Effector CD4-positive, alpha-beta T cell (primary cell): ENCODE measurements around the gene TCERG1L.
"Not testable (repeated sequence)": the region's sequence is repeated elsewhere in the genome, so short reads cannot be mapped to it uniquely, and the experiment has no call there.

Source experiments
- DNase-seq: peaks from one replicate; pipeline ENCODE4 v3.0.0-alpha.2; 2020

Gene TCERG1L

GRCh38 chr10:131245475-131246059, 66.0 kb downstream of the TCERG1L start:
- DNase-seq = no peak

GRCh38 chr10:131244836-131245235, 66.7 kb downstream of the TCERG1L start:
- no peak for DNase-seq

- DNase-seq = no peak
Observed at GRCh38 chr10:131243076-131243475, 68.4 kb downstream of the TCERG1L start.

- no peak for DNase-seq
Observed at GRCh38 chr10:131242007-131242406, 69.5 kb downstream of the TCERG1L start.

- no peak for DNase-seq
Observed at GRCh38 chr10:131240691-131241090, 70.8 kb downstream of the TCERG1L start.

- no peak for DNase-seq
Observed at GRCh38 chr10:131239926-131240325, 71.6 kb downstream of the TCERG1L start.

GRCh38 chr10:131239450-131239849, 72.1 kb downstream of the TCERG1L start:
- DNase-seq = no peak

GRCh38 chr10:131238669-131239280, 72.7 kb downstream of the TCERG1L start:
- no peak for DNase-seq

- no peak for DNase-seq
Observed at GRCh38 chr10:131237991-131238651, 73.4 kb downstream of the TCERG1L start.

- not testable (repeated sequence) for DNase-seq
Observed at GRCh38 chr10:131234606-131235005, 76.9 kb downstream of the TCERG1L start.

- DNase-seq = no peak
Observed at GRCh38 chr10:131233611-131234258, 77.8 kb downstream of the TCERG1L start.

- DNase-seq = no peak
Observed at GRCh38 chr10:131231965-131232541, 79.5 kb downstream of the TCERG1L start.

GRCh38 chr10:131231323-131231964, 80.1 kb downstream of the TCERG1L start:
- no peak for DNase-seq

GRCh38 chr10:131230641-131231322, 80.7 kb downstream of the TCERG1L start:
- DNase-seq = no peak

- DNase-seq = no peak
Observed at GRCh38 chr10:131230166-131230565, 81.4 kb downstream of the TCERG1L start.

- no peak for DNase-seq
Observed at GRCh38 chr10:131227163-131227740, 84.3 kb downstream of the TCERG1L start.

- no peak for DNase-seq
Observed at GRCh38 chr10:131226446-131227162, 84.9 kb downstream of the TCERG1L start.

GRCh38 chr10:131224106-131224505, 87.4 kb downstream of the TCERG1L start:
- DNase-seq = no peak

- DNase-seq = no peak
Observed at GRCh38 chr10:131223422-131223821, 88.1 kb downstream of the TCERG1L start.

GRCh38 chr10:131222986-131223385, 88.5 kb downstream of the TCERG1L start:
- DNase-seq = no peak

GRCh38 chr10:131221632-131222277, 89.8 kb downstream of the TCERG1L start:
- DNase-seq = no peak
